ENCODE measurements around the gene PXT1. TPM values are rescaled to one million over a fixed set of nuclear protein-coding genes. Genes with fewer than 3 reads are reported as not detected.

Gene PXT1
- total RNA-seq, 8 experiments from 2014 or later, result 0.05 to 0.87 (median 0.30) TPM

DNA sequence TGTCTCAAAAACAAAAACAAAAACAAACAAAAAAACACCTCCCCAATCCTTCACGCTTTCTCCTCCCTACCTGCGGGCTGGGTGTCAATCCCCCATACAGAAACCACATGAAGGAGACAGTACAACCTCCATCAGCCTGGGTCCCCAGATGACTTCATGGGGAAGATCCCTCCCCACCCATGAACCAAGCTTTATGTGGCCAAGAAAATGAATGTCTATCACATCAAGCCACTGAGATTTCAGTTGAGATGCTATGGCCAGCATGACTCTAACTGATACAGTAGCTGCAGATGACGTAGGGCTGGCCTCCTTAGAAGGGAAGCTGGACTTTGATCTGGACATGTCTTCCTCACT, 84.8 kb downstream of the PXT1 start:
- no peak overlapping the region for H3K27ac ChIP-seq
- in situ Hi-C loops (cut with MboI; ENCODE audit: low pct_unique_long_range_greater_than_20kb in 2 of 9, low sequenced_read_pairs in 9 of 9, unreplicated experiment in 9 of 9), result loop anchor here in 3 of 9 experiments (25.0 kb wide), 1 partner anchor 221 kb away; the partner anchor contains the start of gene MAPK13 (in 3 of the 3)

GRCh38 chr6:36355819-36356218, 86.8 kb downstream of the PXT1 start:
- in situ Hi-C loops (cut with MboI; ENCODE audit: low pct_unique_long_range_greater_than_20kb in 2 of 9, low sequenced_read_pairs in 9 of 9, unreplicated experiment in 9 of 9), result loop anchor here in 3 of 9 experiments (25.0 kb wide), 1 partner anchor 219 kb away; the partner anchor contains the start of gene MAPK13 (in 3 of the 3)
- ATAC-seq (replicated peaks in 6 of 8), result no peak
- peaks cover 4 to 8% of the 10 kb centered on the region in 2 donors for H3K4me1 ChIP-seq (replicated peaks in 1 of 2)
- no peak overlapping the region for H3K27ac ChIP-seq
- WGBS, 10 experiments, result 43 to 100% (median 75%) methylated on average over 2 to 4 of the region's 4 CpGs; no CpG with 5 or more reads in 1 of the 10 experiments
- H3K4me3 ChIP-seq, result no peak overlapping the region

More for the DNA sequence above, 84.8 kb downstream of the PXT1 start:
- peak in 1 of 8 experiments; percentile 6 for ATAC-seq (replicated peaks in 6 of 8)
- H3K4me1 ChIP-seq (replicated peaks in 1 of 2), result peaks cover 2 to 8% of the 10 kb centered on the region in 2 donors
- WGBS, 10 experiments, result 67 to 100% (median 96%) methylated on average over 1 to 3 of the region's 3 CpGs; no CpG with 5 or more reads in 3 of the 10 experiments
- H3K4me3 ChIP-seq, result no peak overlapping the region

- H3K27ac ChIP-seq, result no peak overlapping the region
- H3K4me1 ChIP-seq (replicated peaks in 1 of 2), result peaks cover 4 to 10% of the 10 kb centered on the region in 2 donors
- WGBS, 10 experiments, result 10 to 80% (median 49%) methylated on average over 1 to 4 of the region's 4 CpGs
- no peak overlapping the region for H3K4me3 ChIP-seq
- in situ Hi-C loops (cut with MboI; ENCODE audit: low pct_unique_long_range_greater_than_20kb in 2 of 9, low sequenced_read_pairs in 9 of 9, unreplicated experiment in 9 of 9), result loop anchor here in 3 of 9 experiments (25.0 kb wide), 1 partner anchor 216 kb away; the partner anchor contains the start of gene MAPK13 (in 3 of the 3)
- peak in 5 of 8 experiments; percentile 59 to 87 (median 69) for ATAC-seq (replicated peaks in 6 of 8)
These were observed 89.2 kb downstream of the PXT1 start for GRCh38 chr6:36353411-36353915.

- in situ Hi-C loops (cut with MboI; ENCODE audit: low pct_unique_long_range_greater_than_20kb in 2 of 9, low sequenced_read_pairs in 9 of 9, unreplicated experiment in 9 of 9), result loop anchor here in 3 of 9 experiments (25.0 kb wide), 1 partner anchor 215 kb away; the partner anchor contains the start of gene MAPK13 (in 3 of the 3)
- WGBS, 10 experiments, result 48 to 94% (median 85%) methylated on average over 3 to 8 of the region's 8 CpGs
- H3K4me3 ChIP-seq, result no peak overlapping the region
- ATAC-seq (replicated peaks in 6 of 8), result no peak
- peaks cover 0 to 10% of the 10 kb centered on the region in 2 donors for H3K4me1 ChIP-seq (replicated peaks in 1 of 2)
- no peak overlapping the region for H3K27ac ChIP-seq
These were observed 90.0 kb downstream of the PXT1 start for GRCh38 chr6:36352477-36353157.

DNA sequence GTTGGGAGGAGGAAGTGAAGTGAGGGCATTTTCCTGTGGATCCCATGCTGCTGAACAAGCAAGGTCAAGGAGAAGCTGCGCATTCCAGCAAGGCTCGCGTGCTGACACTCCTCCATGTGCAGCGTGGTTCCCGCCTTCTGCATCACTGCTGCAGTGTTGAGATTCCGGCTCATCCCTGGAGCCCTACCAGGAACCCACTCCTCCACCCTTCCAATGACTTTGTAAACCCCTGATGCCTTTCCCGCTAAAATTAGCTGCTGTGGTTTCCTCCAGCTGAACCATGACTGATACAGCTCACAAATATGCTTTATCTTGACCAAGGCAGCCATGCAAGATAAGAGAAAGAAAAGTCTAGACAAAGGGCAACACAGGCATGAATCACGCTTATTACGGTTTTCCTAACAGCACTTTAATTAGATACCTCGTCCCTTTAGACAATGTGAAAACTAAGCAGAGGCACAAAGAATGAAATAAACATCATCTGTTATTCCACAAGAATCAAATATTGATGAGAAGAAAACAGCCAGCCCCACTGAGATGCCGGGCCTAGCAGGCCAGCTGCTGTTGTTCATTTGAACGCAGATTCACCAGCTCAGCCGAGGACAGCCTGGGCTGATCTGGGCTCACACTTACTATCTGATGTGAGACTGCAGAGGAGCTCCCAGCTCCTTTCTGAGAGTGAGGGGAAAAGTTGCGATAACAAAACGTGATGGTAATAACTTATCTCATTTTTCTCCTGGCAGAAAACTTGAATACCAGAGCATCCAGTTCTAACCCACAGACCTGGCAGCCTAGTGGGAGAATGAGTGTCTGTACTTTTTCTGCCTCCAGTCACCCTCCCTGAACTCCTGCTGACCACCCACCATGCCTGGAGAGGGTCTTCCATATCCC, 91.7 kb downstream of the PXT1 start:
- H3K27ac ChIP-seq, result no peak overlapping the region
- WGBS, 10 experiments, result 55 to 92% (median 69%) methylated on average over 2 to 13 of the region's 15 CpGs
- peak in 5 of 8 experiments; percentile 31 to 64 (median 57) for ATAC-seq (replicated peaks in 6 of 8)
- in situ Hi-C loops (cut with MboI; ENCODE audit: low pct_unique_long_range_greater_than_20kb in 2 of 9, low sequenced_read_pairs in 9 of 9, unreplicated experiment in 9 of 9), result loop anchor here in 3 of 9 experiments (25.0 kb wide), 1 partner anchor 214 kb away; the partner anchor contains the start of gene MAPK13 (in 3 of the 3)
- H3K4me3 ChIP-seq, result no peak overlapping the region
- H3K4me1 ChIP-seq (replicated peaks in 1 of 2), result peaks cover 7 to 10% of the 10 kb centered on the region in 2 donors

DNA sequence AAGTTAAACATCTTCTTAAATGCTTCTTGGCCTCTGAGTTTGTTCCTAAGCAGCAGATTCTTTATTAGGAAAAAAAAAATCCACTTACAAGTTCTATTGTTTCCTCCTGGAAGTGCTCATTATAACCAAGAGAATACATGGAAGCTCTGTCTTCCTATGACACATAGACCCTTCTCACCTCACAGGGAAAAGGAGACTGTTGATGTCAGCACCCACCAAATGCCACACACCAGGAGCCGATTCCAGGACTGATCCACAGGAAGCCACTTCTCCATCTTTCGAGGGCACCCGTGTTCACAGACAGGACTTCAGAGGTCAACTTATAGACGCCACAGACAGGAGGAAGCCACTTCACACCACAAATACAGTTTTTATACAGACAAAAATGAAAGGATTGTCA, 92.6 kb downstream of the PXT1 start:
- no peak for ATAC-seq (replicated peaks in 6 of 8)
- in situ Hi-C loops (cut with MboI; ENCODE audit: low pct_unique_long_range_greater_than_20kb in 2 of 9, low sequenced_read_pairs in 9 of 9, unreplicated experiment in 9 of 9), result loop anchor here in 3 of 9 experiments (25.0 kb wide), 1 partner anchor 213 kb away; the partner anchor contains the start of gene MAPK13 (in 3 of the 3)
- 87 to 100% (median 90%) methylated on average over 1 to 4 of the region's 4 CpGs; no CpG with 5 or more reads in 5 of the 10 experiments for WGBS, 10 experiments

DNA sequence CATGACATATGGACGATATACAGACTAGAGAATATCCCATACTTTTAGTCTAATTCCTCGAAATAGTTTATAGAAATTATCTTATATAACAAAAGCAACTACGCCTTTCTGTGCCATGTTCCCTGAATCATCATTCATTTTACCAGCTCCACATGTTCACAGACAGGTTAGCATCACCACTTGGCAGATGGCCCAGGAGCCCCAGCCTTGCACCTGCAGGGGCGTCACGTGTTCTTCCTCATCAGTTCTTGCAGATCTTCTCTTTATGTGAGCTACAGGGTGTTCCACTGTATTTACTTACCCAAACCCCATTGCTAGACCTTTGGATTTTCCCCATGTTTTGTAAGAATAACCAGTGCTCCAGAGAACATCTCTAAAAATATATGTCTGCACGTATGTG, 93.4 kb downstream of the PXT1 start:
- Histone ChIP-seq H3K4me3 (no peak overlapping the region), H3K4me1 (replicated peaks in 1 of 2) (peaks cover 10 to 11% of the 10 kb centered on the region in 2 donors), H3K27ac (no peak overlapping the region)
- WGBS, 10 experiments, result 68 to 93% (median 87%) methylated on average over 2 to 6 of the region's 6 CpGs; no CpG with 5 or more reads in 1 of the 10 experiments
- in situ Hi-C loops (cut with MboI; ENCODE audit: low pct_unique_long_range_greater_than_20kb in 2 of 9, low sequenced_read_pairs in 9 of 9, unreplicated experiment in 9 of 9), result no loop called here
- no peak for ATAC-seq (replicated peaks in 6 of 8)

More for the DNA sequence above, 92.6 kb downstream of the PXT1 start:
- H3K4me3 ChIP-seq, result no peak overlapping the region
- H3K4me1 ChIP-seq (replicated peaks in 1 of 2), result peaks cover 10 to 11% of the 10 kb centered on the region in 2 donors
- H3K27ac ChIP-seq, result no peak overlapping the region

GRCh38 chr6:36347621-36348020, 95.0 kb downstream of the PXT1 start:
- Histone ChIP-seq H3K27ac (no peak overlapping the region), H3K4me1 (replicated peaks in 1 of 2) (peaks cover 7 to 11% of the 10 kb centered on the region in 2 donors), H3K4me3 (no peak overlapping the region)
- WGBS, 10 experiments, result 83 to 100% (median 93%) methylated on average over 1 to 4 of the region's 4 CpGs; no CpG with 5 or more reads in 3 of the 10 experiments
- in situ Hi-C loops (cut with MboI; ENCODE audit: low pct_unique_long_range_greater_than_20kb in 2 of 9, low sequenced_read_pairs in 9 of 9, unreplicated experiment in 9 of 9), result no loop called here
- ATAC-seq (replicated peaks in 6 of 8), result peak in 1 of 8 experiments; percentile 25

DNA sequence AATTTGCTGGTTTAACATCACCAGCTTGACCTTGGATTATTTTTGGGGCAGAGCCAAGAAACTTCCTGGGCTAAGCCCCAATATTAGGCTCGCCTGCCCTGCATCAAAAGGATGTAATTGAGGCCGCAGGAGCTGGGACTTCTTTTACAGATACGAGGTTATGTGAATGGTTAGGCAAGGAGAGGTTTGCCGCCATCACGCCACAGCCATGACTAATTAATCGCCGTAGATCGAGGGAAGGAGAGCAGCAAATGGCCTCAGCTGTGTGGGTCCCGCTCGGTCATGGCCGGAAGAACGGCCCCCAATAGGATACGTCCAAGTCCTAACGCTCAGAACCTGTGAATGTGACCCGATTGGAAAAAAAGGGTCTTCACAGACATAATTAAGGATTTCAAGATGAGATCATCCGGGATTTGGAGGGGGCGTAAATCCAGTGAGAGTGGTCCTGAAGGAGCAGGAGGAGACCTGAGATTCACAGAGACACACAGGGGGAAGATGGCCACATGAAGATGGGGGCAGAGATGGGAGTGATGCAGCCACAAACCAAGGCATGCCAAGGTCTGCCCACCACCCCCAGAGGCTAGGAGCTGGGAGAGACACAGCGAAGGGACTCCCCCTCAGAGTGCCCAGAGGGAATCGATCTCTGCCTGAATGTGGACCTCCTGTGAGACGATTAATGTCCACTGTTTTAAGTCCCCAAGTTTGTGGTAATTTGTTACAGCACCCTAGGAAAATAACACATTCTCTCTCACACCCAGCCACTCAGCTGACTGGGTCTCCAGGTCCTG, 96.0 kb downstream of the PXT1 start:
- 87 to 96% (median 92%) methylated on average over 3 to 5 of the region's 20 CpGs; no CpG with 5 or more reads in 5 of the 10 experiments for WGBS, 10 experiments
- no peak for ATAC-seq (replicated peaks in 6 of 8)
- H3K4me1 ChIP-seq (replicated peaks in 1 of 2), result peaks cover 7 to 11% of the 10 kb centered on the region in 2 donors

GRCh38 chr6:36345681-36346466, 96.8 kb downstream of the PXT1 start:
- Histone ChIP-seq H3K27ac (no peak overlapping the region), H3K4me1 (replicated peaks in 1 of 2) (peaks cover 6 to 14% of the 10 kb centered on the region in 2 donors), H3K4me3 (no peak overlapping the region)
- in situ Hi-C loops (cut with MboI; ENCODE audit: low pct_unique_long_range_greater_than_20kb in 2 of 9, low sequenced_read_pairs in 9 of 9, unreplicated experiment in 9 of 9), result no loop called here
- ATAC-seq (replicated peaks in 6 of 8), result peak in 6 of 8 experiments; percentile 37 to 70 (median 49)
- 60 to 100% (median 88%) methylated on average over 1 to 9 of the region's 13 CpGs; no CpG with 5 or more reads in 3 of the 10 experiments for WGBS, 10 experiments

More for the DNA sequence above, 96.0 kb downstream of the PXT1 start:
- Histone ChIP-seq H3K4me3 (no peak overlapping the region), H3K27ac (no peak overlapping the region)
- in situ Hi-C loops (cut with MboI; ENCODE audit: low pct_unique_long_range_greater_than_20kb in 2 of 9, low sequenced_read_pairs in 9 of 9, unreplicated experiment in 9 of 9), result no loop called here

GRCh38 chr6:36343109-36343680, 99.5 kb downstream of the PXT1 start:
- WGBS, 10 experiments, result 79 to 97% (median 84%) methylated on average over 1 to 4 of the region's 5 CpGs; no CpG with 5 or more reads in 3 of the 10 experiments
- no peak for ATAC-seq (replicated peaks in 6 of 8)
- Histone ChIP-seq H3K27ac (no peak overlapping the region), H3K4me1 (replicated peaks in 1 of 2) (peaks cover 0 to 14% of the 10 kb centered on the region in 2 donors), H3K4me3 (no peak overlapping the region)
- in situ Hi-C loops (cut with MboI; ENCODE audit: low pct_unique_long_range_greater_than_20kb in 2 of 9, low sequenced_read_pairs in 9 of 9, unreplicated experiment in 9 of 9), result no loop called here
